Measurements from ENCODE around the gene PKP2. TPM values are rescaled to one million over a fixed set of nuclear protein-coding genes. Genes with fewer than 3 reads are reported as not detected.

The PKP2 gene
- 0.06 TPM in 1 of 2 replicates, not detected in the other for total RNA-seq

DNA sequence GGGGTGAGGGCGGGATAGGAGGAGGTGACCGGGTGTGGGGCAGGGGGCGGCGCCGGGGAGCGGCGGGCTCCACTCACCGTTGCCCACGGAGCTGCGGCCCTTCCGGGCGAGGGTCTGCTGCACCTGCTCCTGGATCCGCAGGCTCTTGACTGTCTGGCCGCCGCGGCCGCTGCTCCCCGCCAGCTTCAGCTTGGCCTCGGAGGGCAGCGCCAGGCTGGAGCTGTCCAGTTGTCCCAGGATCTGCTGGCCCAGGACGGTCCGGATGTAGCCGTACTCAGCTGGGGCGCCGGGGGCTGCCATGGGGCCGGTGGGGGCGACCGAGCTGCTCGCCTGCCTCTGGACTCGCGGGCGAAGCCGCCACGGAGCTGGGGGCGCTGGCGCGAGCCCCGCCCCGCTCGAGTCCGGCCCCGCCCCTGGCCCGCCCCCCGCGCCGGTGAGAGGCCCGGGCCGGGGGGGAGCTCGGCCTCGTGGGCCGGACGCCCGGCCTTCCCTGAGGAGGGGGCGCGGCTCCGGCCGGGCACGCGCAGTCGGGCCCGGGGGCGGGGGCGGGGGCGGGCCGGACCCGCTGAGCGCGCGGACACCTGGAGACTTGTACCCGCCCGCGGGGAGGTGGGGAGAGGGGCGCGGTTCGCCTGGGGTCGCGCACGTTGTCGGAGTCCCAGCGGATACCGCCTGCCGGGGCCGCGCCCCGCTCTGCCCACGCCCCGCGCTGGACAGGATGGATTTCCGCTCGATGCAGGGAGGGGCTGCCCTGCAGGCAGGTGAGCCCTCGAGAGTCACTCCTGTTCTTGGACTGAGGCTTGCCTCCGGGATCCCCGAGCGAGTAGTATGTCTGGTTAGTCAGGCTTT, at the start of gene PKP2:
TSS of gene PKP2 (minus strand) at position 346 of the 849 bp plus-strand sequence. CDS start at position 300, 46 bp downstream.

DNA sequence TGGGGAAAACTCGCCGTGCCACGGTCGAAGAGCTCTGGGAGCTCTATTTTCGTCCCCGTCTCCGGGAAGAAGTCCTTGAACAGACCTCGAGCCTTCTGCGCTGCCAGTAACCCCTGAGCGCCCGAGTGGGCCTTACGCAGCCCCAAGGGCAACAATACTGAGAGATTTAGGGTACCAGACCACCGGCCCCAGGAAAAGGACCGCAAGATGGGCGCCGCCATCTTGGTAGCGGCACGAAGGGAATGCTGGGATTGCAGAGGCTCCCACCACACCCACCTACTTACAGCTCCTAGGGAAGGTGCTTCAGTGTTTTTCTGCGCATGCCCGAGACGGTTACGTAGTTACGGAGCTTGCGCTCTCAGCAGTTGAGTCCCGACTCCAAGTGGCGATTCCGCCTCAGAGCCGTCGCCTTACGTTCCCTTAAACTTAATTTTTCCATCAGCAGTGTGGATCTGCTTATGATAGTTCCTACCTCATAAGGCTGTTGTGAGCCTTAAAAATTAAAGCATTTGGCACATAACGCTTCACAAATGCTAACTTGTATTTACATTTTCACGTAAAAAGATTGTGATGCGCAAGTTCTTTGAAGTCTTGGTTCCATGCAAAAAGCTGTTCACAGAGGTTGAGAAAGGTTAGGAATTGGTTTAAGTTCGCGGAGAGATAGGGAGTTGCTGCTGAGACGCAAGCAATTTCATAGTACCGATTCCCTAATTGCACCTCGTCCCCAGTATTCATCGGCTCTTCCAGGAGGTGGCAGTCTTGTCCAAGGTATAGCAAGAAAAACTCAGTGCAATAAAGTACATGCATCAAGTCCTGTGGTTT, 140.7 kb downstream of the PKP2 start, which contains the start of gene YARS2:
TSS of gene YARS2 (minus strand) at position 244 of the 822 bp plus-strand sequence. CDS start at position 221, 23 bp downstream.

Other genes with a start within 250 kb of the PKP2 start
- gene DNM1L, start 217.5 kb downstream of the PKP2 start, total RNA-seq: 60.0 and 73.2 TPM in 2 replicates
- 20.0 and 20.6 TPM in 2 replicates for gene YARS2, start 140.9 kb downstream of the PKP2 start, total RNA-seq

Measured in aortic smooth muscle cell (primary cell).